GM23338 (cell line): ENCODE results near the gene CD48. TPM values are rescaled to one million over a fixed set of nuclear protein-coding genes. Genes with fewer than 3 reads are reported as not detected.

Source experiments
- ATAC-seq: fragments of 200-7000 bp; cut with Tn5 transposase; 3 replicates; pipeline ENCODE4 v1.9.1; 2020
- DNase-seq: peaks from one replicate; pipeline ENCODE4 v3.0.0-alpha.2; 2015; ENCODE audit warnings: low spot score
- H2AFZ ChIP-seq: fragments of 200-600 bp; sonication (generic); 2 replicates; pipeline ENCODE4 v1.8.0; 2016; ENCODE audit warnings: antibody characterized with exemption, mild to moderate bottlenecking, moderate library complexity
- H3F3A ChIP-seq: fragments of 200-600 bp; sonication (generic); replicated peaks from 2 replicates; pipeline ENCODE4 v1.8.0; 2017; ENCODE audit warnings: antibody characterized with exemption, mixed run types, low read depth
- H3K27ac ChIP-seq: fragments of 200-600 bp; sonication (generic); 2 replicates; pipeline ENCODE4 v1.6.1; 2016; ENCODE audit warnings: low read depth
- H3K27me3 ChIP-seq: fragments of 200-600 bp; sonication (generic); 2 replicates; pipeline ENCODE4 v1.8.0; 2016; ENCODE audit warnings: mild to moderate bottlenecking, mixed run types, moderate library complexity; ENCODE audit not compliant: insufficient read depth
- H3K36me3 ChIP-seq: fragments of 200-600 bp; sonication (generic); 2 replicates; pipeline ENCODE4 v1.8.0; 2016; ENCODE audit warnings: mild to moderate bottlenecking; ENCODE audit not compliant: insufficient read depth
- H3K4me1 ChIP-seq: fragments of 200-600 bp; sonication (generic); 2 replicates; pipeline ENCODE4 v1.8.0; 2016; ENCODE audit warnings: mild to moderate bottlenecking, moderate library complexity; ENCODE audit not compliant: insufficient read depth
- H3K4me2 ChIP-seq: fragments of 200-600 bp; sonication (generic); 2 replicates; pipeline ENCODE4 v1.7.1; 2017; ENCODE audit warnings: mixed run types
- H3K4me3 ChIP-seq: fragments of 200-600 bp; sonication (generic); 2 replicates; pipeline ENCODE4 v1.6.1; 2016; ENCODE audit warnings: mixed run types
- H3K79me2 ChIP-seq: fragments of 200-600 bp; sonication (generic); replicated peaks from 2 replicates; pipeline ENCODE4 v1.8.0; 2017; ENCODE audit warnings: mild to moderate bottlenecking; ENCODE audit not compliant: insufficient read depth
- H3K9me2 ChIP-seq: fragments of 200-600 bp; sonication (generic); 2 replicates; pipeline ENCODE4 v1.8.0; 2017; ENCODE audit not compliant: insufficient read depth
- H4K20me1 ChIP-seq: fragments of 200-600 bp; sonication (generic); replicated peaks from 2 replicates; pipeline ENCODE4 v1.8.0; 2017; ENCODE audit warnings: mild to moderate bottlenecking; ENCODE audit not compliant: insufficient read depth
- H3K27ac Mint-ChIP-seq: 2 replicates; pipeline ENCODE4 v1.8.0; 2020; ENCODE audit warnings: inconsistent platforms, mild to moderate bottlenecking, moderate library complexity, mixed read lengths
- H3K27me3 Mint-ChIP-seq: 3 replicates; pipeline ENCODE4 v1.8.0; 2022; ENCODE audit warnings: low read depth, mild to moderate bottlenecking, moderate library complexity, mixed read lengths, inconsistent platforms; ENCODE audit not compliant: insufficient read depth, poor library complexity
- H3K36me3 Mint-ChIP-seq: 3 replicates; pipeline ENCODE4 v1.8.0; 2021; ENCODE audit warnings: low read depth, mild to moderate bottlenecking, inconsistent platforms, moderate library complexity, mixed read lengths
- H3K4me1 Mint-ChIP-seq: 3 replicates; pipeline ENCODE4 v1.8.0; 2020; ENCODE audit warnings: mild to moderate bottlenecking, inconsistent platforms, mixed read lengths
- H3K4me3 Mint-ChIP-seq: 3 replicates; pipeline ENCODE4 v1.8.0; 2021; ENCODE audit warnings: moderate library complexity, mild to moderate bottlenecking, inconsistent platforms, mixed read lengths
- H3K9me3 Mint-ChIP-seq: 3 replicates; pipeline ENCODE4 v1.8.0; 2020; ENCODE audit warnings: moderate library complexity, mild to moderate bottlenecking, inconsistent platforms, mixed read lengths
- CREB1 ChIP-seq: fragments of 250-450 bp; sonication (Bioruptor Pico); IDR thresholded peaks from 2 replicates; pipeline ENCODE4 v1.5.0; 2020; ENCODE audit warnings: low read depth, mild to moderate bottlenecking, moderate library complexity
- EZH2 ChIP-seq: fragments of 200-600 bp; sonication (generic); IDR thresholded peaks from one replicate; pipeline ENCODE4 v1.8.0; 2017; ENCODE audit warnings: antibody characterized with exemption, mild to moderate bottlenecking, low read depth; ENCODE audit not compliant: unreplicated experiment
- EZH2phosphoT487 ChIP-seq: fragments of 200-600 bp; sonication (generic); IDR thresholded peaks from one replicate; pipeline ENCODE4 v1.8.1; 2018; ENCODE audit warnings: antibody characterized with exemption; ENCODE audit not compliant: unreplicated experiment
- JUNB ChIP-seq: IDR thresholded peaks from one replicate; pipeline ENCODE4 v1.6.1; 2016; ENCODE audit warnings: antibody characterized with exemption; ENCODE audit not compliant: unreplicated experiment
- NANOG ChIP-seq: IDR thresholded peaks from 2 replicates; pipeline ENCODE4 v1.6.1; 2016; ENCODE audit warnings: antibody characterized with exemption, borderline replicate concordance
- ZNF114 ChIP-seq: fragments of 250-450 bp; sonication (Bioruptor Pico); IDR thresholded peaks from 2 replicates; pipeline ENCODE4 v1.5.0; 2020; ENCODE audit warnings: mild to moderate bottlenecking, moderate library complexity
- long read RNA-seq: library from polyadenylated mRNA; unstranded; transcript quantifications from one replicate; pipeline ENCODE4 v2.0.0, GENCODE V29; 2020; ENCODE audit not compliant: unreplicated experiment
- polyA plus RNA-seq: library from polyadenylated mRNA; unstranded; fragments of >200 nt; fragmentation: Nextera tagmentation; extraction: Ambion mirVana; gene quantifications from 2 replicates; pipeline ENCODE4 v1.2.1, GENCODE V29; 2016
- total RNA-seq: library from RNA; depleted of rRNA; stranded (reverse); fragments of >200 nt; shearing (Covaris generic); gene quantifications from 2 replicates; pipeline ENCODE4 v1.2.3, GENCODE V29; 2014; rRNA removed
- TF ChIP-seq, protein P1 (sequence below), 2 experiments: fragments of 200-600 bp in 1 of 2; sonication (generic) in 1 of 2; conservative IDR thresholded peaks; 2 replicates each; pipeline versions ENCODE4 v1.5.1 to v1.6.1; 2016 to 2017; ENCODE audit warnings: antibody characterized with exemption in 2 of 2, low read depth in 2 of 2, mild to moderate bottlenecking in 2 of 2, moderate library complexity in 1 of 2
- TF ChIP-seq, protein P2 (sequence below): IDR thresholded peaks from 2 replicates; pipeline ENCODE4 v1.6.1; 2016; ENCODE audit warnings: antibody characterized with exemption
- TF ChIP-seq, protein P3 (sequence below): fragments of 250-450 bp; sonication (Bioruptor Pico); IDR thresholded peaks from 2 replicates; pipeline ENCODE4 v1.5.0; 2020; ENCODE audit warnings: mild to moderate bottlenecking, moderate library complexity
- TF ChIP-seq, protein P4 (sequence below): IDR thresholded peaks from one replicate; pipeline ENCODE4 v1.6.1; 2018; ENCODE audit warnings: antibody characterized with exemption; ENCODE audit not compliant: unreplicated experiment

The CD48 gene, protein sequence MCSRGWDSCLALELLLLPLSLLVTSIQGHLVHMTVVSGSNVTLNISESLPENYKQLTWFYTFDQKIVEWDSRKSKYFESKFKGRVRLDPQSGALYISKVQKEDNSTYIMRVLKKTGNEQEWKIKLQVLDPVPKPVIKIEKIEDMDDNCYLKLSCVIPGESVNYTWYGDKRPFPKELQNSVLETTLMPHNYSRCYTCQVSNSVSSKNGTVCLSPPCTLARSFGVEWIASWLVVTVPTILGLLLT
- total RNA-seq (0.45 TPM in 1 of 2 replicates, not detected in the other), polyA plus RNA-seq (0.34 and 0.43 TPM in 2 replicates)
- long read RNA-seq = 0 reads

DNA sequence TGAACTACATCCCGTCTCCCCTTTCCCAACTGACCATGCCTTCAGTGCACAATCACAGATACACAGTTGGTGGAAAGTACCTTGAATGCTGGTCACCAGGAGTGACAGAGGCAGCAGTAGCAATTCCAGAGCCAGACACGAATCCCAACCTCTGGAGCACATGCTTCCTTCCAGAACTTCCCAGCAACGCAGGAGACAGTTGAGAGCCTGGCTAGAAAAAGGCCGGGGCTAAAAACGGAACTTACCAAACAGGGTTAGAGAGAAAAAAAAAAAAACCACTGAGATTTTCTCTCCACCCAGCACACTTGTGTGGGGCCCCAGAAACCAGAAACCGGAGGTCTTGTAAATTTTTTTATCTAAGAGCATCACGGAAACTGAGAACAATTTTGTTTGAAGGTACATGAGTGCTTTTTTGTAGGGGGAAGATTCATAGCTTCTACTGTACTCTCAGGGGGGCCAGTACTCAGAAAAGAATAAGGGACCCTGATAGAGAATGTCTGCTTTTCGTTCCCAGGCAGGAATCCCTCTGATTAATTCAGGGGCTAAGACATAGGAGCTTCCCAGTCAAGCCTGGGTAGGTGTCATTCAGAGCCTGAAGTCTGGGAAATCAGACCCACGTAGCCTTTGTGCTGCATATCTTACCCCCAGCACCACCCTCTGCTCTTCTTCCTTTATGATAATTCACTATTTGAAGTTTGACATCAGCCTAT is at the start of gene CD48:
TSS of gene CD48 (minus strand) at position 221 of the 710 bp plus-strand sequence. CDS start at position 162, 59 bp downstream.
- 0 out of 2 replicates have a peak within 1 kb of the TSS, but pooled peaks have one; percentile 28 for H2AFZ ChIP-seq
- TF ChIP-seq, protein P1, sequence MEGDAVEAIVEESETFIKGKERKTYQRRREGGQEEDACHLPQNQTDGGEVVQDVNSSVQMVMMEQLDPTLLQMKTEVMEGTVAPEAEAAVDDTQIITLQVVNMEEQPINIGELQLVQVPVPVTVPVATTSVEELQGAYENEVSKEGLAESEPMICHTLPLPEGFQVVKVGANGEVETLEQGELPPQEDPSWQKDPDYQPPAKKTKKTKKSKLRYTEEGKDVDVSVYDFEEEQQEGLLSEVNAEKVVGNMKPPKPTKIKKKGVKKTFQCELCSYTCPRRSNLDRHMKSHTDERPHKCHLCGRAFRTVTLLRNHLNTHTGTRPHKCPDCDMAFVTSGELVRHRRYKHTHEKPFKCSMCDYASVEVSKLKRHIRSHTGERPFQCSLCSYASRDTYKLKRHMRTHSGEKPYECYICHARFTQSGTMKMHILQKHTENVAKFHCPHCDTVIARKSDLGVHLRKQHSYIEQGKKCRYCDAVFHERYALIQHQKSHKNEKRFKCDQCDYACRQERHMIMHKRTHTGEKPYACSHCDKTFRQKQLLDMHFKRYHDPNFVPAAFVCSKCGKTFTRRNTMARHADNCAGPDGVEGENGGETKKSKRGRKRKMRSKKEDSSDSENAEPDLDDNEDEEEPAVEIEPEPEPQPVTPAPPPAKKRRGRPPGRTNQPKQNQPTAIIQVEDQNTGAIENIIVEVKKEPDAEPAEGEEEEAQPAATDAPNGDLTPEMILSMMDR (conservative IDR thresholded peaks at IDR 0.05; ENCODE audit: low read depth in 2 of 2) = no peak
- TF ChIP-seq CREB1 (CRISPR knock-in tag) (no peak), ZNF114 (CRISPR knock-in tag) (no peak), EZH2phosphoT487 (no peak), JUNB (no peak), EZH2 (no peak), NANOG (no peak)
- TF ChIP-seq, protein P2, sequence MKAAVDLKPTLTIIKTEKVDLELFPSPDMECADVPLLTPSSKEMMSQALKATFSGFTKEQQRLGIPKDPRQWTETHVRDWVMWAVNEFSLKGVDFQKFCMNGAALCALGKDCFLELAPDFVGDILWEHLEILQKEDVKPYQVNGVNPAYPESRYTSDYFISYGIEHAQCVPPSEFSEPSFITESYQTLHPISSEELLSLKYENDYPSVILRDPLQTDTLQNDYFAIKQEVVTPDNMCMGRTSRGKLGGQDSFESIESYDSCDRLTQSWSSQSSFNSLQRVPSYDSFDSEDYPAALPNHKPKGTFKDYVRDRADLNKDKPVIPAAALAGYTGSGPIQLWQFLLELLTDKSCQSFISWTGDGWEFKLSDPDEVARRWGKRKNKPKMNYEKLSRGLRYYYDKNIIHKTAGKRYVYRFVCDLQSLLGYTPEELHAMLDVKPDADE = no peak
- TF ChIP-seq, protein P3, sequence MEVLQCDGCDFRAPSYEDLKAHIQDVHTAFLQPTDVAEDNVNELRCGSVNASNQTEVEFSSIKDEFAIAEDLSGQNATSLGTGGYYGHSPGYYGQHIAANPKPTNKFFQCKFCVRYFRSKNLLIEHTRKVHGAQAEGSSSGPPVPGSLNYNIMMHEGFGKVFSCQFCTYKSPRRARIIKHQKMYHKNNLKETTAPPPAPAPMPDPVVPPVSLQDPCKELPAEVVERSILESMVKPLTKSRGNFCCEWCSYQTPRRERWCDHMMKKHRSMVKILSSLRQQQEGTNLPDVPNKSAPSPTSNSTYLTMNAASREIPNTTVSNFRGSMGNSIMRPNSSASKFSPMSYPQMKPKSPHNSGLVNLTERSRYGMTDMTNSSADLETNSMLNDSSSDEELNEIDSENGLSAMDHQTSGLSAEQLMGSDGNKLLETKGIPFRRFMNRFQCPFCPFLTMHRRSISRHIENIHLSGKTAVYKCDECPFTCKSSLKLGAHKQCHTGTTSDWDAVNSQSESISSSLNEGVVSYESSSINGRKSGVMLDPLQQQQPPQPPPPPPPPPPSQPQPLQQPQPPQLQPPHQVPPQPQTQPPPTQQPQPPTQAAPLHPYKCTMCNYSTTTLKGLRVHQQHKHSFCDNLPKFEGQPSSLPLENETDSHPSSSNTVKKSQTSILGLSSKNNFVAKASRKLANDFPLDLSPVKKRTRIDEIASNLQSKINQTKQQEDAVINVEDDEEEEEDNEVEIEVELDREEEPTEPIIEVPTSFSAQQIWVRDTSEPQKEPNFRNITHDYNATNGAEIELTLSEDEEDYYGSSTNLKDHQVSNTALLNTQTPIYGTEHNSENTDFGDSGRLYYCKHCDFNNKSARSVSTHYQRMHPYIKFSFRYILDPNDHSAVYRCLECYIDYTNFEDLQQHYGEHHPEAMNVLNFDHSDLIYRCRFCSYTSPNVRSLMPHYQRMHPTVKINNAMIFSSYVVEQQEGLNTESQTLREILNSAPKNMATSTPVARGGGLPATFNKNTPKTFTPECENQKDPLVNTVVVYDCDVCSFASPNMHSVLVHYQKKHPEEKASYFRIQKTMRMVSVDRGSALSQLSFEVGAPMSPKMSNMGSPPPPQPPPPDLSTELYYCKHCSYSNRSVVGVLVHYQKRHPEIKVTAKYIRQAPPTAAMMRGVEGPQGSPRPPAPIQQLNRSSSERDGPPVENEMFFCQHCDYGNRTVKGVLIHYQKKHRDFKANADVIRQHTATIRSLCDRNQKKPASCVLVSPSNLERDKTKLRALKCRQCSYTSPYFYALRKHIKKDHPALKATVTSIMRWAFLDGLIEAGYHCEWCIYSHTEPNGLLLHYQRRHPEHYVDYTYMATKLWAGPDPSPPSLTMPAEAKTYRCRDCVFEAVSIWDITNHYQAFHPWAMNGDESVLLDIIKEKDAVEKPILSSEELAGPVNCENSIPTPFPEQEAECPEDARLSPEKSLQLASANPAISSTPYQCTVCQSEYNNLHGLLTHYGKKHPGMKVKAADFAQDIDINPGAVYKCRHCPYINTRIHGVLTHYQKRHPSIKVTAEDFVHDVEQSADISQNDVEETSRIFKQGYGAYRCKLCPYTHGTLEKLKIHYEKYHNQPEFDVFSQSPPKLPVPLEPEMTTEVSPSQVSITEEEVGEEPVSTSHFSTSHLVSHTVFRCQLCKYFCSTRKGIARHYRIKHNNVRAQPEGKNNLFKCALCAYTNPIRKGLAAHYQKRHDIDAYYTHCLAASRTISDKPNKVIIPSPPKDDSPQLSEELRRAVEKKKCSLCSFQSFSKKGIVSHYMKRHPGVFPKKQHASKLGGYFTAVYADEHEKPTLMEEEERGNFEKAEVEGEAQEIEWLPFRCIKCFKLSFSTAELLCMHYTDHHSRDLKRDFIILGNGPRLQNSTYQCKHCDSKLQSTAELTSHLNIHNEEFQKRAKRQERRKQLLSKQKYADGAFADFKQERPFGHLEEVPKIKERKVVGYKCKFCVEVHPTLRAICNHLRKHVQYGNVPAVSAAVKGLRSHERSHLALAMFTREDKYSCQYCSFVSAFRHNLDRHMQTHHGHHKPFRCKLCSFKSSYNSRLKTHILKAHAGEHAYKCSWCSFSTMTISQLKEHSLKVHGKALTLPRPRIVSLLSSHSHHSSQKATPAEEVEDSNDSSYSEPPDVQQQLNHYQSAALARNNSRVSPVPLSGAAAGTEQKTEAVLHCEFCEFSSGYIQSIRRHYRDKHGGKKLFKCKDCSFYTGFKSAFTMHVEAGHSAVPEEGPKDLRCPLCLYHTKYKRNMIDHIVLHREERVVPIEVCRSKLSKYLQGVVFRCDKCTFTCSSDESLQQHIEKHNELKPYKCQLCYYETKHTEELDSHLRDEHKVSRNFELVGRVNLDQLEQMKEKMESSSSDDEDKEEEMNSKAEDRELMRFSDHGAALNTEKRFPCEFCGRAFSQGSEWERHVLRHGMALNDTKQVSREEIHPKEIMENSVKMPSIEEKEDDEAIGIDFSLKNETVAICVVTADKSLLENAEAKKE (CRISPR knock-in tag) = no peak
- TF ChIP-seq, protein P4, sequence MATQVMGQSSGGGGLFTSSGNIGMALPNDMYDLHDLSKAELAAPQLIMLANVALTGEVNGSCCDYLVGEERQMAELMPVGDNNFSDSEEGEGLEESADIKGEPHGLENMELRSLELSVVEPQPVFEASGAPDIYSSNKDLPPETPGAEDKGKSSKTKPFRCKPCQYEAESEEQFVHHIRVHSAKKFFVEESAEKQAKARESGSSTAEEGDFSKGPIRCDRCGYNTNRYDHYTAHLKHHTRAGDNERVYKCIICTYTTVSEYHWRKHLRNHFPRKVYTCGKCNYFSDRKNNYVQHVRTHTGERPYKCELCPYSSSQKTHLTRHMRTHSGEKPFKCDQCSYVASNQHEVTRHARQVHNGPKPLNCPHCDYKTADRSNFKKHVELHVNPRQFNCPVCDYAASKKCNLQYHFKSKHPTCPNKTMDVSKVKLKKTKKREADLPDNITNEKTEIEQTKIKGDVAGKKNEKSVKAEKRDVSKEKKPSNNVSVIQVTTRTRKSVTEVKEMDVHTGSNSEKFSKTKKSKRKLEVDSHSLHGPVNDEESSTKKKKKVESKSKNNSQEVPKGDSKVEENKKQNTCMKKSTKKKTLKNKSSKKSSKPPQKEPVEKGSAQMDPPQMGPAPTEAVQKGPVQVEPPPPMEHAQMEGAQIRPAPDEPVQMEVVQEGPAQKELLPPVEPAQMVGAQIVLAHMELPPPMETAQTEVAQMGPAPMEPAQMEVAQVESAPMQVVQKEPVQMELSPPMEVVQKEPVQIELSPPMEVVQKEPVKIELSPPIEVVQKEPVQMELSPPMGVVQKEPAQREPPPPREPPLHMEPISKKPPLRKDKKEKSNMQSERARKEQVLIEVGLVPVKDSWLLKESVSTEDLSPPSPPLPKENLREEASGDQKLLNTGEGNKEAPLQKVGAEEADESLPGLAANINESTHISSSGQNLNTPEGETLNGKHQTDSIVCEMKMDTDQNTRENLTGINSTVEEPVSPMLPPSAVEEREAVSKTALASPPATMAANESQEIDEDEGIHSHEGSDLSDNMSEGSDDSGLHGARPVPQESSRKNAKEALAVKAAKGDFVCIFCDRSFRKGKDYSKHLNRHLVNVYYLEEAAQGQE = no peak
- no peaks in the 10 kb centered on the region for H3K79me2 ChIP-seq
- no peaks in the 10 kb centered on the region for H3F3A ChIP-seq
- H3K4me2 ChIP-seq = no peak within 1 kb of the TSS
- Mint-ChIP-seq H3K36me3 (no peaks in the 10 kb centered on the region; the same call in 2 of the 3 replicates), H3K4me3 (no peak within 1 kb of the TSS), H3K27me3 (no peaks in the 10 kb centered on the region), H3K4me1 (no peaks in the 10 kb centered on the region), H3K27ac (no peak within 1 kb of the TSS), H3K9me3 (no peaks in the 10 kb centered on the region)
- DNase-seq (no peak), ATAC-seq (no peak)
- H3K27me3 ChIP-seq = no peaks in the 10 kb centered on the region
- H3K27ac ChIP-seq = no peak within 1 kb of the TSS
- no peaks in the 10 kb centered on the region for H3K9me2 ChIP-seq
- H3K36me3 ChIP-seq = no peaks in the 10 kb centered on the region
- no peaks in the 10 kb centered on the region for H3K4me1 ChIP-seq
- no peaks in the 10 kb centered on the region for H4K20me1 ChIP-seq
- H3K4me3 ChIP-seq = no peak within 1 kb of the TSS
